ENCODE data around the gene BMERB1. TPM values are rescaled to one million over a fixed set of nuclear protein-coding genes. Genes with fewer than 3 reads are reported as not detected.
"Not testable (repeated sequence)": the region's sequence is repeated elsewhere in the genome, so short reads cannot be mapped to it uniquely, and the experiment has no call there.

BMERB1 gene
- total and polyA plus RNA-seq, 4 donors = 5.6 to 33.3 (median 9.0) TPM

- no peak overlapping the region for H3K4me3 ChIP-seq (ENCODE audit: low read depth in 1 of 3, low read length in 3 of 3)
- WGBS = 83% methylated on average over 2 of the region's 2 CpGs
- H3K9ac ChIP-seq (ENCODE audit: low read depth in 1 of 2, low read length in 2 of 2) = no peak overlapping the region
- H3K4me1 ChIP-seq (ENCODE audit: control insufficient read depth in 4 of 4, insufficient read depth in 4 of 4, low read length in 3 of 4) = peaks cover 0 to 2% (median 0%) of the 10 kb centered on the region in 4 donors
- no peaks in the 10 kb centered on the region for H3K27me3 ChIP-seq (ENCODE audit: control insufficient read depth in 4 of 4, insufficient read depth in 4 of 4, low read length in 3 of 4)
- no peak for TF ChIP-seq MAX (IDR thresholded peaks at IDR 0.05)
- peaks cover 0 to 4% (median under 1%) of the 10 kb centered on the region in 4 donors for H3K9me3 ChIP-seq (ENCODE audit: control insufficient read depth in 4 of 4, low read length in 3 of 4)
- H3K36me3 ChIP-seq (ENCODE audit: control insufficient read depth in 4 of 4, insufficient read depth in 3 of 4, low read depth in 1 of 4, low read length in 3 of 4) = no peaks in the 10 kb centered on the region
- H3K27ac ChIP-seq (ENCODE audit: low read depth in 1 of 2, low read length in 2 of 2) = no peak overlapping the region
- no peak for DNase-seq (ENCODE audit: low spot score)
These were observed 31.7 kb downstream of the BMERB1 start for GRCh38 chr16:15466131-15466530.

GRCh38 chr16:15466886-15467781, 32.7 kb downstream of the BMERB1 start:
- no peak overlapping the region for H3K4me3 ChIP-seq (ENCODE audit: low read depth in 1 of 3, low read length in 3 of 3)
- peaks cover 0 to 2% (median 0%) of the 10 kb centered on the region in 4 donors for H3K4me1 ChIP-seq (ENCODE audit: control insufficient read depth in 4 of 4, insufficient read depth in 4 of 4, low read length in 3 of 4)
- H3K27ac ChIP-seq (ENCODE audit: low read depth in 1 of 2, low read length in 2 of 2) = no peak overlapping the region
- no peaks in the 10 kb centered on the region for H3K27me3 ChIP-seq (ENCODE audit: control insufficient read depth in 4 of 4, insufficient read depth in 4 of 4, low read length in 3 of 4)
- no peaks in the 10 kb centered on the region for H3K36me3 ChIP-seq (ENCODE audit: control insufficient read depth in 4 of 4, insufficient read depth in 3 of 4, low read depth in 1 of 4, low read length in 3 of 4)
- H3K9me3 ChIP-seq (ENCODE audit: control insufficient read depth in 4 of 4, low read length in 3 of 4) = peaks cover 0 to 4% (median under 1%) of the 10 kb centered on the region in 4 donors
- TF ChIP-seq HNF4G (IDR thresholded peaks at IDR 0.05) = no peak
- TF ChIP-seq NR2F2 (IDR thresholded peaks at IDR 0.05) = no peak
- peak; percentile 59 for TF ChIP-seq CTCF (IDR thresholded peaks at IDR 0.05; ENCODE audit: low read depth, low read length, missing input control)
- TF ChIP-seq EGR1 (IDR thresholded peaks at IDR 0.05; ENCODE audit: low read depth in 2 of 2) = no peak
- no peak for TF ChIP-seq SP1 (IDR thresholded peaks at IDR 0.05)
- TF ChIP-seq GABPA (IDR thresholded peaks at IDR 0.05 in 1 of 2, conservative IDR thresholded peaks at IDR 0.05 in 1 of 2) = no peak
- TF ChIP-seq RAD21 (IDR thresholded peaks at IDR 0.05) = peak; percentile 88 to 93
- TF ChIP-seq RXRA (IDR thresholded peaks at IDR 0.05) = peak in 1 of 2 donors; percentile 20
- peak in 1 of 2 donors; percentile 13 for TF ChIP-seq HNF4A (conservative IDR thresholded peaks at IDR 0.05)
- no peak for TF ChIP-seq ZBTB33 (IDR thresholded peaks at IDR 0.05)
- no peak for TF ChIP-seq ATF3 (IDR thresholded peaks at IDR 0.05)
- TF ChIP-seq REST (IDR thresholded peaks at IDR 0.05) = no peak
- no peak overlapping the region for H3K9ac ChIP-seq (ENCODE audit: low read depth in 1 of 2, low read length in 2 of 2)
- 65% methylated on average over 3 of the region's 3 CpGs for WGBS
- DNase-seq (ENCODE audit: low spot score) = no peak

- 89% methylated on average over 4 of the region's 4 CpGs for WGBS
- not testable (repeated sequence) for H3K36me3 ChIP-seq (ENCODE audit: control insufficient read depth in 4 of 4, insufficient read depth in 3 of 4, low read depth in 1 of 4, low read length in 3 of 4); H3K4me1 ChIP-seq (ENCODE audit: control insufficient read depth in 4 of 4, insufficient read depth in 4 of 4, low read length in 3 of 4); DNase-seq (ENCODE audit: low spot score); H3K4me3 ChIP-seq (ENCODE audit: low read depth in 1 of 3, low read length in 3 of 3); H3K9me3 ChIP-seq (ENCODE audit: control insufficient read depth in 4 of 4, low read length in 3 of 4); H3K27me3 ChIP-seq (ENCODE audit: control insufficient read depth in 4 of 4, insufficient read depth in 4 of 4, low read length in 3 of 4); H3K9ac ChIP-seq (ENCODE audit: low read depth in 1 of 2, low read length in 2 of 2); H3K27ac ChIP-seq (ENCODE audit: low read depth in 1 of 2, low read length in 2 of 2)
These were observed 42.6 kb downstream of the BMERB1 start for GRCh38 chr16:15476971-15477370.
